Gastrocnemius medialis (tissue), 4 donors: ENCODE data around the gene DLX3. TPM values are rescaled to one million over a fixed set of nuclear protein-coding genes. Genes with fewer than 3 reads are reported as not detected.

Source experiments
- ATAC-seq, 2 donors: fragments of 150-250 bp; one replicate each; pipeline ENCODE4 v1.9.1; 2016
- DNase-seq, 2 donors: peaks; one replicate each; pipeline ENCODE4 v3.0.0-alpha.2; 2019
- H3K27ac ChIP-seq, 4 donors: fragments of 200-600 bp; sonication (generic); 1 replicate in 1 of 4; 2 replicates in 3 of 4; pipeline ENCODE4 v1.5.1; 2016 to 2018; ENCODE audit warnings: mild to moderate bottlenecking in 2 of 4, moderate library complexity in 1 of 4
- H3K27me3 ChIP-seq, 3 donors: fragments of 200-600 bp; sonication (generic) in 2 of 3; 1 replicate in 1 of 3; 2 replicates in 2 of 3; pipeline versions ENCODE4 v1.5.1 to v1.6.0; 2016 to 2019; ENCODE audit warnings: mild to moderate bottlenecking in 1 of 3, moderate library complexity in 1 of 3
- H3K36me3 ChIP-seq, 2 donors: fragments of 200-600 bp; sonication (generic) in 1 of 2; one replicate each; pipeline ENCODE4 v1.5.1; 2017 to 2018
- H3K4me1 ChIP-seq, 2 donors: fragments of 200-600 bp; sonication (generic) in 1 of 2; one replicate each; pipeline ENCODE4 v1.5.1; 2016 to 2017; ENCODE audit warnings: mild to moderate bottlenecking in 2 of 2
- H3K4me3 ChIP-seq, 4 donors: fragments of 200-600 bp; sonication (generic) in 3 of 4; 1 replicate in 1 of 4; 2 replicates in 3 of 4; pipeline ENCODE4 v1.5.1; 2016 to 2019; ENCODE audit warnings: mild to moderate bottlenecking in 2 of 4
- H3K9me3 ChIP-seq, 3 donors: fragments of 200-600 bp; sonication (generic) in 2 of 3; 1 replicate in 1 of 3; 2 replicates in 2 of 3; pipeline ENCODE4 v1.5.1; 2016 to 2019
- POLR2A ChIP-seq, 2 donors: fragments of 450-650 bp; IDR thresholded peaks; one replicate each; pipeline ENCODE4 v1.6.1; 2017; ENCODE audit warnings: antibody characterized with exemption in 2 of 2, mild to moderate bottlenecking in 2 of 2, moderate library complexity in 2 of 2
- in situ Hi-C, 4 donors: fragments of 200-750 bp; cut with MboI; loops; one replicate each; pipeline versions ENCODE4 v1.15.0 to v1.8.0; 2017; ENCODE audit warnings: low sequenced_read_pairs in 4 of 4
- intact Hi-C: fragments of 100-400 bp; cut with DNase I; formaldehyde crosslinking; loops from one replicate; pipeline ENCODE4 v1.15.1; 2023; ENCODE audit warnings: low total_unique reads
- total RNA-seq, 4 donors: library from RNA; depleted of rRNA; stranded (reverse); fragments of >200 nt; gene quantifications; one replicate each; pipeline versions ENCODE4 v1.1.0 to v1.2.3, GENCODE V29; 2016
- TF ChIP-seq, protein P1 (sequence below), 5 experiments: fragments of 450-650 bp in 3 of 5; fragments of 200-600 bp in 2 of 5; sonication (generic) in 2 of 5; IDR thresholded peaks in 4 of 5; conservative IDR thresholded peaks in 1 of 5; 1 replicate in 4 of 5; 2 replicates in 1 of 5; pipeline ENCODE4 v1.5.1; 2016 to 2019; ENCODE audit warnings: antibody characterized with exemption in 5 of 5, mild to moderate bottlenecking in 3 of 5, moderate library complexity in 3 of 5

DLX3 gene
- total RNA-seq, 4 donors from 2014 or later, result not detected

DNA sequence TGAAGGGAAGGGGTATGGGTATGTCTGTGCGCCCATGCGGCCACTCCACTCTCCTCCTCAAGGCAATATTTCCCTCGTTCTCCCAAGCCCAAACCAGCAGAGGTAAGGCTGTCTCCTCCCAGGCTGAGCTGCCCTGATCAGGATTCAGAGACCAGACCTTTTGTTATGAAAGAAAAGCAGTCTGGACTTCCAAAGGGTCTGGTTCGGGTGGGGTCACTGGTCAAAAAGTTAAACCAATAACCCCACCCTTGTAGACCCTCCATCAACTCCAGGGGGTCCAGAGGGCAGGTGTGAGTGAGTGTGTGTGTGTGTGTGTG lies 31.8 kb downstream of the DLX3 start:
- intact Hi-C loops, result no loop called here
- H3K9me3 ChIP-seq, result no peaks in the 10 kb centered on the region
- TF ChIP-seq, protein P1, sequence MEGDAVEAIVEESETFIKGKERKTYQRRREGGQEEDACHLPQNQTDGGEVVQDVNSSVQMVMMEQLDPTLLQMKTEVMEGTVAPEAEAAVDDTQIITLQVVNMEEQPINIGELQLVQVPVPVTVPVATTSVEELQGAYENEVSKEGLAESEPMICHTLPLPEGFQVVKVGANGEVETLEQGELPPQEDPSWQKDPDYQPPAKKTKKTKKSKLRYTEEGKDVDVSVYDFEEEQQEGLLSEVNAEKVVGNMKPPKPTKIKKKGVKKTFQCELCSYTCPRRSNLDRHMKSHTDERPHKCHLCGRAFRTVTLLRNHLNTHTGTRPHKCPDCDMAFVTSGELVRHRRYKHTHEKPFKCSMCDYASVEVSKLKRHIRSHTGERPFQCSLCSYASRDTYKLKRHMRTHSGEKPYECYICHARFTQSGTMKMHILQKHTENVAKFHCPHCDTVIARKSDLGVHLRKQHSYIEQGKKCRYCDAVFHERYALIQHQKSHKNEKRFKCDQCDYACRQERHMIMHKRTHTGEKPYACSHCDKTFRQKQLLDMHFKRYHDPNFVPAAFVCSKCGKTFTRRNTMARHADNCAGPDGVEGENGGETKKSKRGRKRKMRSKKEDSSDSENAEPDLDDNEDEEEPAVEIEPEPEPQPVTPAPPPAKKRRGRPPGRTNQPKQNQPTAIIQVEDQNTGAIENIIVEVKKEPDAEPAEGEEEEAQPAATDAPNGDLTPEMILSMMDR (IDR thresholded peaks at IDR 0.05 in 4 of 5, conservative IDR thresholded peaks at IDR 0.05 in 1 of 5), result no peak
- no peak for TF ChIP-seq POLR2A (IDR thresholded peaks at IDR 0.05)
- DNase-seq (no peak), ATAC-seq (no peak)
- H3K4me1 ChIP-seq, result peaks cover 0 to 12% of the 10 kb centered on the region in 2 donors
- no peak overlapping the region for H3K27ac ChIP-seq
- no peaks in the 10 kb centered on the region for H3K36me3 ChIP-seq
- in situ Hi-C loops, result no loop called here
- peaks cover 68 to 76% (median 74%) of the 10 kb centered on the region in 3 donors for H3K27me3 ChIP-seq
- no peak overlapping the region for H3K4me3 ChIP-seq

DNA sequence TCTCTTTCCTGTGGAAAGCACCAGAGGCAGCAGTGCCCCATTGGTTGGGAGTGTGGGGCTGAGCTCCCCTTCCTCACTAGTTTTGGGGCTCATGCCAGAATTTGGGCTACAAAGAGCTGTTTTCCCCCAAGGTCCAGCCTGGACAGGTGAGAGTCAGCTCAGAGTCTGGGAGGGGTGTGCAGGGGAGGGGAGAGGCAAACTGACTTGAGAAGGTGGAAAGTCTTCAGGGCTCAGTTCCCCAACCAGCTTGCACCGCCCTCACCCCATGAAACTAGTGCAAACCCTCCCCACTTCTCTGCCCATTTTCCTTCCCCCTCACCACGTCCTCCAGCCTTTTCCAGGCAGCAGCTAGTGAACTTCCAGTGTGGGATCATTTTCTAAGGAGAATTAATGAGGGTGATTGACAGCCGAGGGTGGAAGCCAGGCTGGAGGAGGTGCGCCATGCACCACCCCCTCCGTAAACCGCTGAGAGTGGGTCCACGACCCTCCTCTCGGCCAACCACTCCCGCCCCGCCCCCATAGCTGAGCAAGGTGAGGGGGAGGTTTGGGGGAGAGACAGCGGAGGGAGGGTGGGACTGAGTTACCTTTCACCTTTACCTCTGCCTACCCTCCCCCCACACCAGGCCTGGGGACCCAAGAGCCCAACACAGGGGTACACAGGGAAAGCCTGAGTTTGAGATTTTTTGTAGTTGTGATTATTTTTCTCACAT lies 32.3 kb downstream of the DLX3 start:
- ATAC-seq (no peak), DNase-seq (no peak)
- Histone ChIP-seq H3K4me3 (no peak overlapping the region), H3K27ac (no peak overlapping the region), H3K36me3 (no peaks in the 10 kb centered on the region), H3K9me3 (no peaks in the 10 kb centered on the region), H3K27me3 (peaks cover 63 to 71% (median 69%) of the 10 kb centered on the region in 3 donors), H3K4me1 (peaks cover 0 to 12% of the 10 kb centered on the region in 2 donors)
- TF ChIP-seq, protein P1 (IDR thresholded peaks at IDR 0.05 in 4 of 5, conservative IDR thresholded peaks at IDR 0.05 in 1 of 5), result no peak
- TF ChIP-seq POLR2A (IDR thresholded peaks at IDR 0.05), result no peak
- in situ Hi-C loops (no loop called here), intact Hi-C loops (no loop called here)

DNA sequence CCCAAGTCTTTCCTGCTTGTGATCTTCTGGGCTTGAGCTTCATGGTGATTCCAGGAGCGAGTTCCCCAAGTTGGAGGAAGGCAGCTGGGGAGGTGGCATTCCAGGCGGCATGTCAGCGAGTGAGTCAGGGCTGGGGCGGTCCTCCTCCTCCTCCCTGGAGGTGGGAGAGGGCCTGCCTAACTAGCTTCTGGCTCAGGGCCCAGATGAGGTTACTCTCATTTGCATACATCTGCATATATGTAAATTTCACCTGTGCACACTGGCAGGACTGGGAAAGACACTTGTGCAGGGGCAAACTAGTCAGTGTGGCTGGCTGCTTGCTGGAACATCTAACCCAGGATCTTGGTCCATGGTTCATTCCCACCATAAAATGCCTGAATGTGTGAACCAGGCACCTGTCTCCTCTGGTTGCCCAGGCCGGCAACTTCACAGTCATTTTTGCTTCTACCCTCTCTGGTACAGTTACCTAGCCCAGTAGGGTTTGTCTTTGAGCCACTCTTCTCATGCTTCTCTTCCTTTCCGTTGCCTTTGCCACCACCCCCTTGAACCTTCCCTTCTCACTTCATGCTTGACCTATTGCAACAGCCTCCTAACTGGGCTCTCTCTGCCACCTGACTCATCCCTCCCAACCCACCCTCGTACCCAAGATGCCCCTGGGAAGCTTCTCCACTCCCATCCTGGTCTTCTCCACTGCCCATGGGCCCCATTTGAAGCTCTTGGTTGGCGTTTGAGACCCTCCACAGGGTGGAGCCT lies 35.7 kb downstream of the DLX3 start:
- peaks cover 29 to 39% (median 35%) of the 10 kb centered on the region in 3 donors for H3K27me3 ChIP-seq
- no peaks in the 10 kb centered on the region for H3K36me3 ChIP-seq
- no peak for ATAC-seq
- H3K4me1 ChIP-seq, result peaks cover 0 to 6% of the 10 kb centered on the region in 2 donors
- in situ Hi-C loops, result no loop called here
- no peak for DNase-seq
- no peaks in the 10 kb centered on the region for H3K9me3 ChIP-seq
- H3K4me3 ChIP-seq, result no peak overlapping the region
- intact Hi-C loops, result no loop called here
- TF ChIP-seq POLR2A (IDR thresholded peaks at IDR 0.05), result no peak
- TF ChIP-seq, protein P1 (IDR thresholded peaks at IDR 0.05 in 4 of 5, conservative IDR thresholded peaks at IDR 0.05 in 1 of 5), result no peak
- H3K27ac ChIP-seq, result no peak overlapping the region

DNA sequence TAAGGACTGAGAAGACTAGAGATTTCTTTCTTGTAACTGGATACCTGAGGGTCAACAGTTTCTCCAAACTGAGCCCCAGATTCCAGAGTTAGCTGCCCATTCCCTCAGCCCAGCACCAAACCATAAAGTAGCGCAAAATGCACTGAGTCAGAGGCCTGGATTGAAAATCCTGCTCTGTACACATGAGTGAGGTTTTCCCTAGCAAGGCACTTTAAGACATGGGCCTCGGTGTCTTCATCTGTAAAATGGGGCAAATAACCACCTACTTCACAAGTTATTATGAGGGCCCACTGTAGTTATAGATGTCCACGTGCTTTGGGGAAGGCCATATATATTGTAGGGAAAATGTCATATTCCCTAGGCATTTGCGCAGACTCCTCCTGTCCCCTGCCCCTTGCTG lies 36.3 kb downstream of the DLX3 start:
- no peaks in the 10 kb centered on the region for H3K36me3 ChIP-seq
- TF ChIP-seq, protein P1 (IDR thresholded peaks at IDR 0.05 in 4 of 5, conservative IDR thresholded peaks at IDR 0.05 in 1 of 5), result no peak
- no peak for TF ChIP-seq POLR2A (IDR thresholded peaks at IDR 0.05)
- H3K9me3 ChIP-seq, result no peaks in the 10 kb centered on the region
- intact Hi-C loops (no loop called here), in situ Hi-C loops (no loop called here)
- H3K27me3 ChIP-seq, result peaks cover 23 to 33% (median 29%) of the 10 kb centered on the region in 3 donors
- H3K27ac ChIP-seq, result no peak overlapping the region
- DNase-seq (no peak), ATAC-seq (no peak)
- H3K4me1 ChIP-seq, result no peaks in the 10 kb centered on the region
- no peak overlapping the region for H3K4me3 ChIP-seq
